Measurements from ENCODE around the gene FOXP1. TPM values are rescaled to one million over a fixed set of nuclear protein-coding genes. Genes with fewer than 3 reads are reported as not detected.

FOXP1 gene
- total and polyA plus RNA-seq, 2 donors (not counting 1 experiment from before 2014, with no cell fraction given), result 91.1 to 508 TPM

- Histone ChIP-seq H3K79me2 (ENCODE audit: control insufficient read depth, insufficient read depth, low read length) (peaks cover 96% of the 10 kb centered on the region), H2AFZ (ENCODE audit: insufficient read depth, low read depth, low read length, poor library complexity, severe bottlenecking) (no peak overlapping the region), H3K4me2 (replicated peaks; ENCODE audit: low read depth, low read length, poor library complexity, severe bottlenecking) (no peak overlapping the region), H3K9ac (ENCODE audit: low read length) (no peak overlapping the region), H3K36me3 (replicated peaks in 1 of 2; ENCODE audit: control extremely low read depth in 1 of 2, control insufficient read depth in 1 of 2, extremely low read depth in 1 of 2, insufficient read depth in 2 of 2, low read length in 1 of 2) (peaks cover 0 to 53% of the 10 kb centered on the region in 2 experiments), H4K20me1 (ENCODE audit: control insufficient read depth, insufficient read depth, low read length, poor library complexity, severe bottlenecking) (peaks cover 74% of the 10 kb centered on the region), H3K4me3 (ENCODE audit: control extremely low read depth in 1 of 5, extremely low read depth in 1 of 5, insufficient read depth in 1 of 5, low read depth in 2 of 5, low read length in 4 of 5) (no peak overlapping the region), H3K27me3 (replicated peaks in 1 of 4; ENCODE audit: control extremely low read depth in 1 of 4, control insufficient read depth in 3 of 4, insufficient read depth in 4 of 4, low read length in 3 of 4) (no peaks in the 10 kb centered on the region), H3K27ac (ENCODE audit: low read length in 2 of 2) (peak overlapping the region; percentile 7 to 73), H3K9me3 (ENCODE audit: control extremely low read depth in 1 of 3, control insufficient read depth in 2 of 3, insufficient read depth in 1 of 3, low read length in 2 of 3) (no peaks in the 10 kb centered on the region), H3K4me1 (ENCODE audit: control insufficient read depth in 2 of 2, insufficient read depth in 2 of 2, low read length in 2 of 2) (peaks cover 28 to 37% of the 10 kb centered on the region in 2 donors)
- CTCF ChIA-PET, result interaction anchor here (1.3 to 2.2 kb wide), 2 partner anchors 10 to 49 kb away, joined by 3 to 7 read pairs; no protein-coding TSS in a partner anchor
- ATAC-seq (ENCODE audit: low read depth), result no peak
- POLR2A ChIA-PET, result interaction anchor here (0.6 kb wide), 1 partner anchor 36 kb away, joined by 3 read pairs; no protein-coding TSS in a partner anchor
- no peaks in the 10 kb centered on the region for H3K27me3 Mint-ChIP-seq
- no CpG with 5 or more reads among the region's 2 CpGs for WGBS (ENCODE audit: insufficient coverage)
- DNase-seq, result no peak
- TF ChIP-seq, protein P1, sequence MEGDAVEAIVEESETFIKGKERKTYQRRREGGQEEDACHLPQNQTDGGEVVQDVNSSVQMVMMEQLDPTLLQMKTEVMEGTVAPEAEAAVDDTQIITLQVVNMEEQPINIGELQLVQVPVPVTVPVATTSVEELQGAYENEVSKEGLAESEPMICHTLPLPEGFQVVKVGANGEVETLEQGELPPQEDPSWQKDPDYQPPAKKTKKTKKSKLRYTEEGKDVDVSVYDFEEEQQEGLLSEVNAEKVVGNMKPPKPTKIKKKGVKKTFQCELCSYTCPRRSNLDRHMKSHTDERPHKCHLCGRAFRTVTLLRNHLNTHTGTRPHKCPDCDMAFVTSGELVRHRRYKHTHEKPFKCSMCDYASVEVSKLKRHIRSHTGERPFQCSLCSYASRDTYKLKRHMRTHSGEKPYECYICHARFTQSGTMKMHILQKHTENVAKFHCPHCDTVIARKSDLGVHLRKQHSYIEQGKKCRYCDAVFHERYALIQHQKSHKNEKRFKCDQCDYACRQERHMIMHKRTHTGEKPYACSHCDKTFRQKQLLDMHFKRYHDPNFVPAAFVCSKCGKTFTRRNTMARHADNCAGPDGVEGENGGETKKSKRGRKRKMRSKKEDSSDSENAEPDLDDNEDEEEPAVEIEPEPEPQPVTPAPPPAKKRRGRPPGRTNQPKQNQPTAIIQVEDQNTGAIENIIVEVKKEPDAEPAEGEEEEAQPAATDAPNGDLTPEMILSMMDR (IDR thresholded peaks at IDR 0.05), result no peak
- TF ChIP-seq EZH2 (IDR thresholded peaks at IDR 0.05; ENCODE audit: borderline replicate concordance, insufficient read depth, low read depth, low read length, poor library complexity, severe bottlenecking), result no peak
- peak overlapping the region; percentile 62 for H3K27ac Mint-ChIP-seq
- intact Hi-C loops (cut with micrococcal nuclease), result loop anchor here (2.0 kb wide), 1 partner anchor 14 kb away; no protein-coding TSS in a partner anchor
- peaks cover 85% of the 10 kb centered on the region for H3K4me1 Mint-ChIP-seq
- H3K9me3 Mint-ChIP-seq (ENCODE audit: insufficient read depth), result no peaks in the 10 kb centered on the region
- H3K4me3 Mint-ChIP-seq, result peak overlapping the region; percentile 38
Measured at GRCh38 chr3:71119171-71119570, 464.4 kb downstream of the FOXP1 start.

GRCh38 chr3:71118436-71118835 is 465.1 kb downstream of the FOXP1 start:
- Histone ChIP-seq H3K9ac (ENCODE audit: low read length) (no peak overlapping the region), H3K4me2 (replicated peaks; ENCODE audit: low read depth, low read length, poor library complexity, severe bottlenecking) (peak overlapping the region; percentile 46), H3K79me2 (ENCODE audit: control insufficient read depth, insufficient read depth, low read length) (peaks cover 96% of the 10 kb centered on the region), H3K9me3 (ENCODE audit: control extremely low read depth in 1 of 3, control insufficient read depth in 2 of 3, insufficient read depth in 1 of 3, low read length in 2 of 3) (no peaks in the 10 kb centered on the region), H3K4me1 (ENCODE audit: control insufficient read depth in 2 of 2, insufficient read depth in 2 of 2, low read length in 2 of 2) (peaks cover 28 to 33% of the 10 kb centered on the region in 2 donors), H3K27me3 (replicated peaks in 1 of 4; ENCODE audit: control extremely low read depth in 1 of 4, control insufficient read depth in 3 of 4, insufficient read depth in 4 of 4, low read length in 3 of 4) (no peaks in the 10 kb centered on the region), H3K4me3 (ENCODE audit: control extremely low read depth in 1 of 5, extremely low read depth in 1 of 5, insufficient read depth in 1 of 5, low read depth in 2 of 5, low read length in 4 of 5) (no peak overlapping the region), H3K27ac (ENCODE audit: low read length in 2 of 2) (peak overlapping the region in 1 of 2 donors; percentile 73), H2AFZ (ENCODE audit: insufficient read depth, low read depth, low read length, poor library complexity, severe bottlenecking) (no peak overlapping the region), H3K36me3 (replicated peaks in 1 of 2; ENCODE audit: control extremely low read depth in 1 of 2, control insufficient read depth in 1 of 2, extremely low read depth in 1 of 2, insufficient read depth in 2 of 2, low read length in 1 of 2) (peaks cover 0 to 56% of the 10 kb centered on the region in 2 experiments), H4K20me1 (ENCODE audit: control insufficient read depth, insufficient read depth, low read length, poor library complexity, severe bottlenecking) (peaks cover 76% of the 10 kb centered on the region)
- Mint-ChIP-seq H3K27ac (peak overlapping the region; percentile 93), H3K4me1 (peaks cover 85% of the 10 kb centered on the region), H3K27me3 (no peaks in the 10 kb centered on the region), H3K4me3 (peak overlapping the region; percentile 80), H3K9me3 (ENCODE audit: insufficient read depth) (no peaks in the 10 kb centered on the region)
- intact Hi-C loops (cut with micrococcal nuclease), result loop anchor here (2.0 kb wide), 1 partner anchor 14 kb away; no protein-coding TSS in a partner anchor
- DNase-seq (no peak), ATAC-seq (ENCODE audit: low read depth) (peak; percentile 64)
- ChIA-PET POLR2A (interaction anchor here (1.0 to 1.1 kb wide), 3 partner anchors 8 to 12 kb away, joined by 5 read pairs; no protein-coding TSS in a partner anchor), CTCF (interaction anchor here (1.1 to 2.2 kb wide), 5 partner anchors 11 to 393 kb away, joined by 3 to 7 read pairs (median 4); no protein-coding TSS in a partner anchor)
- whole genome bisulfite sequencing (ENCODE audit: insufficient coverage), result no CpG with 5 or more reads among the region's 4 CpGs
- TF ChIP-seq, protein P1 (IDR thresholded peaks at IDR 0.05), result no peak
- no peak for TF ChIP-seq EZH2 (IDR thresholded peaks at IDR 0.05; ENCODE audit: borderline replicate concordance, insufficient read depth, low read depth, low read length, poor library complexity, severe bottlenecking)

All from B cell (primary cell).